Mammary epithelial cell (primary cell): ENCODE data around the gene FBXL5.

ENCODE experiments used
- CTCF ChIP-seq, 2 donors: IDR thresholded peaks in 1 of 2; conservative IDR thresholded peaks in 1 of 2; 2 replicates each; pipeline ENCODE4 v1.5.1; 2011 to 2012; ENCODE audit warnings: inconsistent platforms in 2 of 2, low read length in 2 of 2, mild to moderate bottlenecking in 2 of 2, control low read depth in 1 of 2, low read depth in 1 of 2; ENCODE audit not compliant: insufficient read depth in 1 of 2; ENCODE audit errors: extremely low read depth in 1 of 2
- EZH2 ChIP-seq: IDR thresholded peaks from 2 replicates; pipeline ENCODE4 v1.6.1; 2012; ENCODE audit warnings: low read length, inconsistent platforms, borderline replicate concordance

GRCh38 chr4:15569746-15570145 is 85.4 kb downstream of the FBXL5 start:
- TF ChIP-seq CTCF (conservative IDR thresholded peaks at IDR 0.05 in 1 of 2, IDR thresholded peaks at IDR 0.05 in 1 of 2; ENCODE audit: extremely low read depth in 1 of 2, insufficient read depth in 1 of 2, low read depth in 1 of 2, low read length in 2 of 2) (no peak), EZH2 (no peak)
